GM06990 (cell line): ENCODE measurements around the gene LELP1.

Source experiments
- DNase-seq: peaks from one replicate; pipeline ENCODE4 v3.0.0-alpha.2; 2011; ENCODE audit not compliant: insufficient read length; ENCODE audit errors: extremely low read depth
- H3K27me3 ChIP-seq: replicated peaks from 2 replicates; pipeline ENCODE4 v1.6.0; 2011; ENCODE audit warnings: low read length; ENCODE audit not compliant: control insufficient read depth, insufficient read depth
- H3K36me3 ChIP-seq: 2 replicates; pipeline ENCODE4 v1.5.1; 2011; ENCODE audit warnings: low read length; ENCODE audit not compliant: control insufficient read depth, insufficient read depth
- H3K4me3 ChIP-seq: replicated peaks from 2 replicates; pipeline ENCODE4 v1.5.1; 2011; ENCODE audit warnings: low read depth, mild to moderate bottlenecking, control low read depth, low read length
- TF ChIP-seq, protein P1 (sequence below): IDR thresholded peaks from 2 replicates; pipeline ENCODE4 v1.5.1; 2011; ENCODE audit warnings: low read length, control low read depth, mild to moderate bottlenecking, inconsistent platforms; ENCODE audit not compliant: insufficient read depth, poor library complexity, severe bottlenecking

Gene LELP1

DNA sequence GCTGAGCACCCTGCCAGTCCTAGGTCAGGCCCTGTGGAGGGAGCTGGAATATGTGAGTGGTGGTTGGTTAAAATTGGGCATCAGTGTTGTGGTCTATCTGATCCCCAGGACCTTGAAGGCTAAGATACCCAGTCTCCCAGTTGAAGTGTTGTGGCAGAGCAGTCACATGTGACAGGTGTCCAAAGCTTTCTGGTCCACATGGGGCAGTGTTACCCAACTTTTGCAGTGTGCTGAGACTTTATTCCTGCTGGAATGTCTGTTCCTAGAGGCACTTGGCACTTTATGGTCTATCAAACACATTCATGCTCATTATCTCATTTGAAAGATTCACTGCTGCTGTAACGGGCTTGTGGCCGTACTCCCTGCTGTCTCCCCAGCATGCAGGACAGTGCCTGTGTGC lies 35.3 kb downstream of the LELP1 start:
- DNase-seq: no peak
- no peak overlapping the region for H3K4me3 ChIP-seq
- H3K27me3 ChIP-seq: no peaks in the 10 kb centered on the region
- H3K36me3 ChIP-seq: no peaks in the 10 kb centered on the region
- TF ChIP-seq, protein P1, sequence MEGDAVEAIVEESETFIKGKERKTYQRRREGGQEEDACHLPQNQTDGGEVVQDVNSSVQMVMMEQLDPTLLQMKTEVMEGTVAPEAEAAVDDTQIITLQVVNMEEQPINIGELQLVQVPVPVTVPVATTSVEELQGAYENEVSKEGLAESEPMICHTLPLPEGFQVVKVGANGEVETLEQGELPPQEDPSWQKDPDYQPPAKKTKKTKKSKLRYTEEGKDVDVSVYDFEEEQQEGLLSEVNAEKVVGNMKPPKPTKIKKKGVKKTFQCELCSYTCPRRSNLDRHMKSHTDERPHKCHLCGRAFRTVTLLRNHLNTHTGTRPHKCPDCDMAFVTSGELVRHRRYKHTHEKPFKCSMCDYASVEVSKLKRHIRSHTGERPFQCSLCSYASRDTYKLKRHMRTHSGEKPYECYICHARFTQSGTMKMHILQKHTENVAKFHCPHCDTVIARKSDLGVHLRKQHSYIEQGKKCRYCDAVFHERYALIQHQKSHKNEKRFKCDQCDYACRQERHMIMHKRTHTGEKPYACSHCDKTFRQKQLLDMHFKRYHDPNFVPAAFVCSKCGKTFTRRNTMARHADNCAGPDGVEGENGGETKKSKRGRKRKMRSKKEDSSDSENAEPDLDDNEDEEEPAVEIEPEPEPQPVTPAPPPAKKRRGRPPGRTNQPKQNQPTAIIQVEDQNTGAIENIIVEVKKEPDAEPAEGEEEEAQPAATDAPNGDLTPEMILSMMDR: peak; percentile 38

- TF ChIP-seq, protein P1: no peak
- no peaks in the 10 kb centered on the region for H3K27me3 ChIP-seq
- H3K4me3 ChIP-seq: no peak overlapping the region
- H3K36me3 ChIP-seq: no peaks in the 10 kb centered on the region
- no peak for DNase-seq
Observed at GRCh38 chr1:153242160-153242559, 38.9 kb downstream of the LELP1 start.

- H3K27me3 ChIP-seq: no peaks in the 10 kb centered on the region
- no peak overlapping the region for H3K4me3 ChIP-seq
- no peak for DNase-seq
- no peaks in the 10 kb centered on the region for H3K36me3 ChIP-seq
- TF ChIP-seq, protein P1: no peak
Observed at GRCh38 chr1:153245466-153245865, 42.2 kb downstream of the LELP1 start.

GRCh38 chr1:153246018-153246417 lies 42.8 kb downstream of the LELP1 start:
- Histone ChIP-seq H3K36me3 (no peaks in the 10 kb centered on the region), H3K27me3 (no peaks in the 10 kb centered on the region), H3K4me3 (no peak overlapping the region)
- no peak for DNase-seq
- TF ChIP-seq, protein P1: no peak

DNA sequence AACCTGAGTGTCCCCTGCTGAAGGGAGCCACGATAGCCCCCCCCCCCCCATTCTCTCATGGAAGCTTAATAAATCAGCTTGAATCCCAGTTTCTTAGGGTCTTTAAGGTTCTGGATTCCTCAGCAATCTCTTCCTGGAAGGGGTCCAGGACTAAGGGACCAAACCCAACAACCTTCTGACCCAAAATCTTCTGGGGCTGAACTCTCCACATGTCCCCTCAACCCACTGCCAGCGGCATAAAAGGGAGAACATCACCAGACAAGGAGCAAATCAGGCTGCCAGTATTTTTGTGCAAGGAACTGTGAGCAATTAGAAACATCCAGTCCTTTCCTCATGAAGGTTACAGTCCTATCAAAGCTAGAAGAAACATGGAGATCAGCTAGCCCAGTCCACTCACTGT lies 43.6 kb downstream of the LELP1 start:
- H3K27me3 ChIP-seq: no peaks in the 10 kb centered on the region
- no peak overlapping the region for H3K4me3 ChIP-seq
- no peak for DNase-seq
- no peaks in the 10 kb centered on the region for H3K36me3 ChIP-seq
- TF ChIP-seq, protein P1: no peak

GRCh38 chr1:153248176-153248879 lies 45.1 kb downstream of the LELP1 start:
- Histone ChIP-seq H3K4me3 (no peak overlapping the region), H3K36me3 (no peaks in the 10 kb centered on the region), H3K27me3 (no peaks in the 10 kb centered on the region)
- TF ChIP-seq, protein P1: no peak
- no peak for DNase-seq
